K562 (cell line): ENCODE results near the gene MED15. TPM values are rescaled to one million over a fixed set of nuclear protein-coding genes. Genes with fewer than 3 reads are reported as not detected.

ENCODE experiments used
- ETV6 ChIP-seq, 3 experiments: fragments of 150-350 bp in 1 of 3; sonication (generic) in 1 of 3; formaldehyde crosslinking in 1 of 3; IDR thresholded peaks; 2 replicates each; pipeline versions ENCODE4 v1.6.1 to v1.8.0; 2014 to 2022; ENCODE audit warnings: borderline replicate concordance in 2 of 3, low read depth in 2 of 3, antibody characterized with exemption in 1 of 3, low read length in 1 of 3, mild to moderate bottlenecking in 1 of 3, missing genetic modification reagents in 1 of 3
- FIP1L1 ChIP-seq: fragments of 200-400 bp; formaldehyde crosslinking; IDR thresholded peaks from 2 replicates; pipeline ENCODE4 v1.6.1; 2018; ENCODE audit warnings: mild to moderate bottlenecking, low read depth, low read length; ENCODE audit not compliant: poor library complexity, severe bottlenecking
- FOSL1 ChIP-seq: fragments of 200-800 bp; sonication (Bioruptor generic); conservative IDR thresholded peaks from 2 replicates; pipeline ENCODE4 v1.6.1; 2016; ENCODE audit warnings: missing genetic modification characterization, missing compliant biosample characterization
- NFATC3 ChIP-seq: fragments of 450-650 bp; IDR thresholded peaks from 2 replicates; pipeline ENCODE4 v1.6.1; 2017; ENCODE audit warnings: mild to moderate bottlenecking
- OTX1 ChIP-seq: fragments of 450-650 bp; formaldehyde crosslinking; IDR thresholded peaks from 2 replicates; pipeline ENCODE4 v1.4.0; 2022; ENCODE audit warnings: mild to moderate bottlenecking
- RERE ChIP-seq: sonication (generic); formaldehyde crosslinking; IDR thresholded peaks from 2 replicates; pipeline ENCODE4 v1.8.0; 2023; ENCODE audit warnings: missing genetic modification reagents, mild to moderate bottlenecking, borderline replicate concordance
- RREB1 ChIP-seq: fragments of 250-450 bp; sonication (Bioruptor Pico); IDR thresholded peaks from 2 replicates; pipeline ENCODE4 v1.4.0; 2020
- SRSF7 ChIP-seq: fragments of 200-400 bp; formaldehyde crosslinking; optimal IDR thresholded peaks from 2 replicates; pipeline ENCODE3; 2017; ENCODE audit warnings: mild to moderate bottlenecking, low read depth, low read length
- TFAP4 ChIP-seq: sonication (generic); formaldehyde crosslinking; IDR thresholded peaks from 2 replicates; pipeline ENCODE4 v1.8.0; 2022; ENCODE audit warnings: missing genetic modification reagents, mild to moderate bottlenecking, moderate library complexity, borderline replicate concordance
- ZFP36 ChIP-seq: fragments of 150-350 bp; IDR thresholded peaks from 2 replicates; pipeline ENCODE4 v1.6.1; 2018; ENCODE audit warnings: low read length, low read depth; ENCODE audit not compliant: partially characterized antibody
- ZFPM2 ChIP-seq: fragments of 250-450 bp; sonication (Bioruptor Pico); IDR thresholded peaks from 2 replicates; pipeline ENCODE4 v1.5.1; 2022; ENCODE audit warnings: mild to moderate bottlenecking
- ZNF134 ChIP-seq: fragments of 250-450 bp; sonication (Bioruptor Pico); conservative IDR thresholded peaks from 2 replicates; pipeline ENCODE4 v1.4.0; 2020
- ZNF184 ChIP-seq: sonication (generic); formaldehyde crosslinking; IDR thresholded peaks from 2 replicates; pipeline ENCODE4 v1.5.0; 2020; ENCODE audit warnings: missing genetic modification reagents
- ZNF263 ChIP-seq: sonication (generic); formaldehyde crosslinking; IDR thresholded peaks from 2 replicates; pipeline ENCODE4 v1.8.0; 2022; ENCODE audit warnings: mild to moderate bottlenecking, missing genetic modification reagents, borderline replicate concordance
- ZNF444 ChIP-seq: fragments of 250-450 bp; sonication (Bioruptor Pico); IDR thresholded peaks from 2 replicates; pipeline ENCODE4 v1.4.0; 2020; ENCODE audit warnings: mild to moderate bottlenecking, moderate library complexity
- ZNF76 ChIP-seq: fragments of 250-450 bp; sonication (Bioruptor Pico); IDR thresholded peaks from 2 replicates; pipeline ENCODE4 v1.4.0; 2020; ENCODE audit warnings: mild to moderate bottlenecking, moderate library complexity, borderline replicate concordance
- ZNF77 ChIP-seq: fragments of 250-450 bp; sonication (Bioruptor Pico); IDR thresholded peaks from 2 replicates; pipeline ENCODE4 v1.5.0; 2020
- polyA plus RNA-seq, 8 experiments: library from polyadenylated mRNA; depleted of rRNA in 4 of 8; stranded (reverse) in 5 of 8; unstranded in 3 of 8; fragments of >200 nt; fragmentation: Nextera tagmentation in 2 of 8; fragmentation: Illumina TruSeq in 1 of 8; extraction: Ambion mirVana in 2 of 8; extraction: Trizol in 1 of 8; gene quantifications; 2 replicates each; pipeline versions ENCODE4 v1.2.1 to v1.2.3, GENCODE V29; 2011 to 2014; ENCODE audit warnings: inconsistent platforms in 1 of 8, missing spikeins in 1 of 8
- total RNA-seq, 7 experiments: library from RNA; depleted of rRNA in 6 of 7; stranded (reverse); fragments of >200 nt in 6 of 7; fragmentation: Illumina TruSeq in 2 of 7; extraction: Trizol in 2 of 7; gene quantifications; 2 replicates each; pipeline versions ENCODE4 v1.2.1 to v1.2.3, GENCODE V29; 2011 to 2021; ENCODE audit warnings: low replicate concordance in 1 of 7

Gene MED15
- total and polyA plus RNA-seq, 9 of the 15 experiments (the other 6 are each of a cell fraction or from before 2014, with no cell fraction given), result 4.0 to 271 (median 60.1) TPM

GRCh38 chr22:20615021-20615420 lies 107.6 kb downstream of the MED15 start (continued):
- TF ChIP-seq RREB1 (CRISPR knock-in tag) (no peak), ZFPM2 (CRISPR knock-in tag) (peak; percentile 81; the same call in 1 of the 2 replicates), ZNF444 (no peak), ZNF77 (CRISPR knock-in tag) (no peak), TFAP4 (CRISPR knock-in tag) (no peak), ETV6 (IDR thresholded peaks at IDR 0.05; ENCODE audit: borderline replicate concordance in 1 of 2, low read depth in 2 of 2, low read length in 1 of 2) (no peak), ETV6 (CRISPR knock-in tag; IDR thresholded peaks at IDR 0.05; ENCODE audit: borderline replicate concordance) (no peak), ZNF134 (no peak), NFATC3 (no peak), ZNF76 (no peak), ZNF184 (no peak), OTX1 (CRISPR knock-in tag) (no peak), ZFP36 (no peak), RERE (CRISPR knock-in tag) (no peak), FOSL1 (tag) (no peak), SRSF7 (no peak), ZNF263 (CRISPR knock-in tag) (no peak), FIP1L1 (no peak)
